ENCODE results near the gene SND1. TPM values are rescaled to one million over a fixed set of nuclear protein-coding genes. Genes with fewer than 3 reads are reported as not detected.

The SND1 gene
- total and polyA plus RNA-seq, 10 of the 15 experiments (the other 5 are each of a cell fraction or from before 2014, with no cell fraction given): 52.4 to 270 (median 146) TPM

GRCh38 chr7:127892488-127893314 lies 240.7 kb downstream of the SND1 start:
- ATAC-seq (no peak), FAIRE-seq (no peak), DNase-seq (ENCODE audit: low read depth, low spot score) (no peak)
- Histone ChIP-seq H3K9ac (ENCODE audit: control insufficient read depth, insufficient read depth, low read length) (no peak overlapping the region), H3K9me3 (replicated peaks; ENCODE audit: control insufficient read depth, insufficient read depth, low read length) (no peaks in the 10 kb centered on the region), H3K4me3 (no peak overlapping the region), H3K27me3 (replicated peaks in 1 of 2; ENCODE audit: control insufficient read depth in 2 of 2, insufficient read depth in 2 of 2, low read length in 1 of 2) (no peaks in the 10 kb centered on the region), H3K4me1 (ENCODE audit: control insufficient read depth, insufficient read depth, low read length) (peaks cover 7% of the 10 kb centered on the region), H3K79me2 (ENCODE audit: control insufficient read depth, insufficient read depth, low read length) (peaks cover 2% of the 10 kb centered on the region; the same call in 1 of the 2 replicates), H3K27ac (ENCODE audit: control insufficient read depth, insufficient read depth) (no peak overlapping the region; the same call in 1 of the 2 replicates), H3K4me2 (ENCODE audit: control insufficient read depth, insufficient read depth) (no peak overlapping the region), H2AFZ (ENCODE audit: control insufficient read depth, low read depth, low read length) (no peak overlapping the region), H4K20me1 (ENCODE audit: control insufficient read depth, insufficient read depth) (no peaks in the 10 kb centered on the region), H3K36me3 (ENCODE audit: control insufficient read depth in 2 of 2, insufficient read depth in 2 of 2, low read length in 1 of 2) (peaks cover 2 to 30% of the 10 kb centered on the region in 2 experiments)
- ChIA-PET POLR2A (interaction anchor here (1.0 kb wide), 1 partner anchor 563 kb away, joined by 3 read pairs; the partner anchor contains the start of gene HILPDA), SMC1A (ENCODE audit: uncharacterized antibody, unreplicated experiment) (interaction anchor here (0.9 to 1.5 kb wide), 3 partner anchors 34 to 209 kb away, joined by 3 to 4 read pairs (median 3); no protein-coding TSS in a partner anchor), CTCF (no interaction called here), RAD21 (ENCODE audit: unreplicated experiment) (no interaction called here)
- in situ Hi-C loops (cut with MboI) (no loop called here), intact Hi-C loops (cut with micrococcal nuclease; ENCODE audit: unreplicated experiment) (no loop called here)
- no TSS peak for BruUV-seq (replicated peaks)
- WGBS (ENCODE audit: insufficient coverage, insufficient replicate concordance, low lambda C conversion rate, missing lambda C conversion rate): 85% methylated on average over 9 of the region's 9 CpGs
- TF ChIP-seq RAD51 (IDR thresholded peaks at IDR 0.05): no peak
- no peak for TF ChIP-seq NRF1 (conservative IDR thresholded peaks at IDR 0.05; ENCODE audit: low read depth, low read length)
- no peak for TF ChIP-seq DPF2 (IDR thresholded peaks at IDR 0.05)
- no peak for TF ChIP-seq PML (IDR thresholded peaks at IDR 0.05; ENCODE audit: low read length)
- no peak for TF ChIP-seq SMARCA5 (IDR thresholded peaks at IDR 0.05)
- TF ChIP-seq IKZF2 (IDR thresholded peaks at IDR 0.05): 0 out of 4 replicates have a peak, but pooled peaks of 1 of the 2 experiments have one; percentile 25
- peak; percentile 70 for TF ChIP-seq SPI1 (IDR thresholded peaks at IDR 0.05; ENCODE audit: borderline replicate concordance, insufficient read depth, low read depth, low read length)
- no peak for TF ChIP-seq POLR2AphosphoS5 (IDR thresholded peaks at IDR 0.05; ENCODE audit: low read length)
- TF ChIP-seq ZNF384 (IDR thresholded peaks at IDR 0.05; ENCODE audit: borderline replicate concordance, low read depth, low read length): no peak

Measured in GM12878 (cell line).